Ureter (tissue), 1 donor: Measurements from ENCODE around the gene DCT. TPM values are rescaled to one million over a fixed set of nuclear protein-coding genes. Genes with fewer than 3 reads are reported as not detected.

ENCODE experiments used
- DNase-seq: peaks from one replicate; pipeline ENCODE4 v3.0.0-alpha.2; 2020; ENCODE audit warnings: low spot score
- total RNA-seq: library from RNA; stranded (reverse); gene quantifications from one replicate; pipeline ENCODE4 v1.2.4, GENCODE V29; 2023
- donor health status: DM: yes; HTN: yes; CAD: no.

Gene DCT
- total RNA-seq, 1 donor from 2014 or later, result 0.42 TPM

- DNase-seq, result no peak
Measured at GRCh38 chr13:94454334-94454733, 25.1 kb downstream of the DCT start.

DNA sequence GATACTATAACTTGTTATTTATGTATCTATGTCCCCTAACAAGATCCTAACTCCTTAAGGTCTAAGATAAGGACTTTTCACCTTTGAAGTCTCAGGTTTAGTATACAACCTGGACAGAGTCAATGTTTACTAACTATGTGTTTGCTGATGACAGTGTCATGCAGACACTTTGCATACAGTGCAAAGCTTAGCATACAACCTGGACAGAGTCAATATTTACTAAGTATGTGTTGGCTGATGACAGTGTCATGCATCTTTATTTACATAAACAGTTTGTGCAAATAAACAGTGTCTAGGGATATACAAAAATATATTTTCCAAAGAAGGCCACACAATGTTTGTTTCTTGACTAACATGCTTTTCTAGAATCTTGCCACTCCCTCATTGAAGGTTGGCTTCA, 34.7 kb downstream of the DCT start:
- no peak for DNase-seq

GRCh38 chr13:94435604-94436226, 43.8 kb downstream of the DCT start:
- DNase-seq, result no peak

- DNase-seq, result no peak
Measured at GRCh38 chr13:94433055-94433961, 46.2 kb downstream of the DCT start.

GRCh38 chr13:94431987-94432386, 47.5 kb downstream of the DCT start:
- DNase-seq, result no peak

- no peak for DNase-seq
Measured at GRCh38 chr13:94431574-94431973, 47.9 kb downstream of the DCT start.

DNA sequence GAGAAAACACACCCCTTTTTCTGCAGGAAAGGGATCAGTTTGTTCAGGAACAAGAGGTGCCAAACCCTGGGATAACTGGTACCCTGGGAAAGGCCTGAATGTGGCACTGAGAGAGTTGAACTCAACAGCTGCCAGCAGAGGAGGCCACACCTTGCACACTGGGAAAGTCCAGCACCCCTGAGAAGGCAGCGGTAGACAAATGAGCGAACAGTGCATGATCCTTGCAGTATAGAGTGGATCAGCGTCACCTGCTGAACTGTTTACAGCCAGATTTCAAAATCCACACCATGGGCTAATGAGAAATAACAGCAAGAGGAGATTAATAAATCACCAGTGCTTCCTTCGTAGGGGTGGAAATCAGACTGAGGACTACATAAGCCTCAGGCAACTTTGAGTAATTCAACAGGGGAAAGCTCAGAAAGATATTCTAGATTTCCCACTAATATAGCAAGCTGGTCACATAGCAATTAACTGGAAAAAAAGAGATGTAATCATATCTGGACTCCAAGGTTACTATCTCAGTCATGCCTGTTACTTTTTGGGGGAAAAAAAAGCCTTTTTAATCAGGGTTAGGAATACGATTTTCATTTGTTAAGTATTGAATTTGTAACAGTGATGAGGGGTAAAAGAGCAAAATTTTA, 52.0 kb downstream of the DCT start:
- DNase-seq, result no peak

DNA sequence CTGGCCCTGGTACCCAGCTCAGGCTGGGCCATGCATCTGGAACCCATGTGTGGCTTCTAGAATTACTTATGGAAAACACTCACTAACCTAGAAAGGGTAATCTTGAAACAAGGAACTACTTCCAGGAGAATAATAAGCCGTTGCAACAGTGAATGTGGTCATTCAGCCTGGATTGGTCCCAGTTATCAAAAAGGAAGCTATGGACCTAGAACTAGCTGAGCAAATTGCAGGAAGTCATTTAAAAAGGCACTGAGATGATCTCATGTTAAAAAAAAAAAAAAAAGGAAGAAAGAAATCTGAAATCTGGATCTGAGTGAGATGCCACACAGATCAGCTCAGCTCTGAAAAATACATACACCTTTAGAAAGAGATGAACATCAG, 59.6 kb downstream of the DCT start:
- no peak for DNase-seq

DNA sequence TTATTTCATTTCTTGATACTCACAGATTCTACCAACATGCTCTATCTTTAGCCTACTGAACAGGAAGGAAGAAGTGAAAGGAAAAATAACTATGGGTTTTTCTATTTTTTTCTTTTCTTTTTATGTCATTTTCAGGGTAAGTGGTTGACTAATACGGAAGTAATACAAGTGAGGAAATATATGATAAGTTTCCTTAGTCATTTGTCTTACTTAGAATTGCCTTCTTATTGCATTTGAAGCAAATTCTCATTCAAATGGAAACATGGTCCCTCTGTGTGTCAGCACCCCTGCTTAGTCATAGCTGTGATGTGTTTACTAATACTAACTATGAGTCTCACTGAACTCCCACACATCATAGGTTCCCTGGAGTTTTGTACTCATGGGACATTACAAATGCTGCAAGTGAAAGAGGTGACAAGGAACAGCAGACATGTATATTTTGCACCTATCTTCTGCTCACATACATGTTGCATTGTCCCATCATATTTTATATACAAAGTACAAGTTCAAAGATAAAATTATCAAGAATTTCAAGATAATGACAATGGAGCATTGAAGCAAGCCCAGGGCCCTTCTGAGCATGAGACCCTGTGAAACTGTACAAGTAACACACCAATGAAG, 60.1 kb downstream of the DCT start:
- no peak for DNase-seq

DNA sequence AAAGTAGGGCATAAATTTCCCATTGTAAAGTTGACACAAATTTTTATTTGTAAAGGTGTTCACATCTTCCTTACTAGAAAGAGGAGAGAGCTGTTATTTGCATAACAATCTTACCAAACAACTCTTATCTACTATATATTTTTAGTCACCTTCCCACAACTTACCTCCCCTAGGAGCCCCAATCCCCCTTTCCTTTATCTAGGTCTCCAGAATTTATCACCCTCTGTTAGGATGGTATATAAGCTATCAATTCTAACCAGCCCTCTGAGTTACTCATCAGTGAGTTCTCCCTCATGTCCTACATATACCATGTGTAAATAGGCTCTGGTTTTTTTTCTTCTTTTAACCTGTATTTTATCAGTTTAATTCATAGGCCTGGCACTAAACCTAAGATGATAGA, 62.2 kb downstream of the DCT start:
- DNase-seq, result no peak

DNA sequence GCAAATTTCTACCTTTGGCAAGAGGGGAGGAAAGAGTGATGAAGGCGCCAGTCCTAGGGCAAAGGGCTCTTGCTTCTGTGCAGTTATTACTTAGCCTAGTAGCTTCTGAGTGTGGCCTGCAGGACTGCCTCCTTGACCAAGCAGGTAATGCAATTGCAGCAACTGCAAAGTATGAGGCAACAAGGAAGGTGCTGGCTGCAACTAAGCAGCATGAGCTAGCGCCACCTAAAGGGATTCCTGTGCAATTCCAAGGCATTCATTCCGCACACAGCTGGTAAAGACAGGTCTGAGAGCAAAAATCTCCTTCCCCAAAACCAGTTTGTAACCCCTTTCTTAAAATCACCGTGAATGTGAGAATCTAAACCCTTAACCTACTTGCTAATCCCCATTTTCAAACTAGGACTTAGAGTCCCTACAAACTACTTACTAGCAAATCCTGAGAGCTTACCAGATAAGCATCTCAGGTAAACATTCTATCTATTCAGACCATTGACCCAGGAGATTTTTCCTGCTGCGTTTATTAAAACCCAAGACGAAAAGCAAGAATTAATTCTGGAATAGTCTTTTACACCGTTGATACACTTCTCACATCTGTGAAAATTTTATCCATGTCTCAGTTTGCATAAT, 62.9 kb downstream of the DCT start:
- no peak for DNase-seq

- DNase-seq, result no peak
Measured at GRCh38 chr13:94415500-94416237, 63.8 kb downstream of the DCT start.

GRCh38 chr13:94414708-94415107, 64.8 kb downstream of the DCT start:
- DNase-seq, result no peak

DNA sequence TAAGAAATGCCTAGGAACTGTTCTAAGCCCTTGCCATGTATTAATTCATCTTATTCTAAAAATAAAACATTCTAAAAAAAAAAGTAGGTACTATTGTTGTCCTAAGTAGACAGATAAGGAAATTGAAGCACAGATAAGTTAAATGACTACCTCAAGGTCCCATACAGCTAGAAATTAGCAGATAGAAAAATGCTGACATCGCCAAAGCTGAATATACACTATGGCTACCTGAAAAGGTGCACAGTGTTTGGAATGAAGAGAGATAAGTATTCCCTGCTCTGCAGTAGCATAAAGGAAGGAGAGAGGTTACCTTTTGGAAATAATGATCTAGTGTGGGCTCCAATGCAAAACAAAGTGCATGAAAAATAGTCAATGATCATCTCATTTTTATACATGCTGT, 65.3 kb downstream of the DCT start:
- no peak for DNase-seq

DNA sequence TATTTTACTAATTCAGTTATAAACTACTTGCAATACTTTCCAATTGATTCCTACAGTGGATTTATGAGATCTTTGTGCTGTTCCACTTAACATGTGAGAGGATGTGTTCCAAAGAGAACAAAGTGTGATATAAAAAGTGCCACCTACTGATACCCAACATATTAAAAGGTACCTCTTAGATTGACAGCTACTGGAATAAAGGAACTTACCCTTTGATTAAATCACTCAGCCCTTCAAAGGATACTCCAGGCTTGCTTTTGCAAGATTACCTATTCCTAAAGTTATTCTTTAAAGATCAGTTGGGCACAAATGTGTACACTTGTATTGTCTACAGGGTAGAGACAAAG, 65.9 kb downstream of the DCT start:
- no peak for DNase-seq

DNA sequence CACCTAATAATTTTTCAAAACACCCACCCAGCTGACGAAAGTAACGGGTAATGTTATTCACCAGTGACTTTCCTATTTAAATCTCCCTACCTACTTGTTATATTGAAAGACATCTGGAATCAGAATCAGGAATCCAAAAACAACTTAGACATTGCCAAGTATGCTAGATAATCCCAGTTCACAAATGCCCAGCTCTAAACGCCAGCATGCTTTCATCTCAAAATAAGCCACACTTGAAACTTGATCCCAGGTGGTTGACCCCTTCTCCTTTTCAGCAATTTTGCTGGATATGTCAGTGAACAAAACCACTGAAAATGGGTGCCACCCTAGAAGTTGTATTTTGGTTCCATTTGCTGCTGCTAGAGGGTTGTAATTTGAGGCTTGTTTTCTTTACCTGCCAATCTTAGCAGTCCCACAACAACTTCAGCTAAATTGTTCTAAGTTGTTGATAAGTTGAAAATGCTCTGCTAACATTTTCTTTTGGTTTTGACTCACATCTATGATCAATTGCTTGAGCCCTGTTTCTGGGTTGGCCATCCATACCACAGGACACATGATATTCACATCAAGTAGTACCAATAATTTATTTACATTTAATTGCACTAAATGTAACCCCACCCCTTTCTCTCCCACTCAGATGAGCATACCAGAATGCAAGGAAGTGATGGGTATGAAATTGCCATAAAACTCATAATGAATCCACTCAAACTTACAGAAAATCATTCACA, 66.4 kb downstream of the DCT start:
- no peak for DNase-seq

GRCh38 chr13:94411747-94412146, 67.7 kb downstream of the DCT start:
- no peak for DNase-seq

DNA sequence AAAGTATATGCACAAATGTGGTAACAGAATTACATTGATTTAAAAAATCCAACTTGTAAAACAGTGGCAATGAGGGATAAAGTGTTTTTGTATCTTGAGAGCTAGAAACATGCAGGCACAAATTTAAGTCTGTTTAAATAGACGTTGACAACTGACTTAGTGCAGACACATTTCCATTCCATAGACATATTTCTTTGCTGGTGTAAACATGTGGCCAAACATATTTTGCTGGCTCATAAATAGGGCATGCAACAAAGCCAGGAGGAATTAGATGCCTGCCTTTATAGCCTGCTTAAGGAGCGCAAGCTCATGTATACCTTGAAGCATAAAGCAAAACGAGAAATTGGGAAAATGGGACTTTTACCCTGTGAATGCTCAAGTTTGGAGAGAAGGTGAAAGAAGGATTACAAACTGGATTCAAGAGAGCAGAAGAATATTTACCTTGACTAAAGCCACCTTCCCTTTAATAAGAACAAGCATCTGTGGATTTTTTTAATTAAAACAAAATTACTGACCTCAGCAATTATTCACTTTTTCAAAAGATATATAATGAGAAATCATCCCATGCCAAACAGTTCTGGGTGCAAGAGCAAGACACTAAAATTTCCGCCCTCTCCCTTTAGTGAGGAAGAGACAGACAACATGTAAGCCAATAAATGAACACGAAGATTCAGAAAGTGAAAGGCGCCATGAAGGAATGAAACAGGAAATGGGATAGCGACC, 71.0 kb downstream of the DCT start:
- DNase-seq, result no peak

- no peak for DNase-seq
Measured at GRCh38 chr13:94400874-94401273, 78.6 kb downstream of the DCT start.

GRCh38 chr13:94399812-94400211, 79.7 kb downstream of the DCT start:
- DNase-seq, result no peak
